HCT116 (cell line): Measurements from ENCODE around the gene MINAR1. TPM values are rescaled to one million over a fixed set of nuclear protein-coding genes. Genes with fewer than 3 reads are reported as not detected.

ENCODE experiments used
- ATAC-seq: fragments of 200-7000 bp; cut with Tn5 transposase; 2 replicates; pipeline ENCODE4 v1.9.1; 2020; ENCODE audit warnings: mild to moderate bottlenecking, moderate library complexity
- BruUV-seq: library from RNA; stranded (reverse); fragments of 400-500 nt; replicated peaks from 2 replicates; lab custom pipeline; 2021; lab: Mats Ljungman, UMichigan
- CTCF ChIA-PET: fragments of 300-600 bp; sonication (Branson Sonifier 250); formaldehyde crosslinking; loops from one replicate; lab custom pipeline; 2021; ENCODE audit warnings: antibody characterized with exemption; lab: Charles Lee
- POLR2A ChIA-PET: fragments of 300-600, 350-600 bp; sonication (Branson Sonifier 250); formaldehyde crosslinking; loops from one replicate; lab custom pipeline; 2021; ENCODE audit warnings: antibody characterized with exemption; lab: Charles Lee
- RAD21 ChIA-PET, 2 experiments: fragments of 300-600 bp; sonication (Branson Sonifier 250); formaldehyde crosslinking; loops; one replicate each; lab custom pipeline; 2023; ENCODE audit warnings: low total read pairs in 2 of 2; ENCODE audit not compliant: uncharacterized antibody in 2 of 2, unreplicated experiment in 2 of 2, low non-redundant PET in 1 of 2; lab: Charles Lee
- DNase-seq: peaks from one replicate; pipeline ENCODE4 v3.0.0-alpha.2; 2010; ENCODE audit warnings: low read depth, low spot score
- H2AFZ ChIP-seq: fragments of 200-600 bp; shearing (Covaris generic), sonication (generic); 2 replicates; pipeline ENCODE4 v1.6.1; 2017; ENCODE audit warnings: low read depth, mixed run types, mixed read lengths, antibody characterized with exemption, low read length; ENCODE audit not compliant: poor library complexity, severe bottlenecking
- H3K27ac ChIP-seq: 2 replicates; pipeline ENCODE4 v1.5.1; 2012; ENCODE audit warnings: low read depth, low read length
- H3K27me3 ChIP-seq: fragments of 200-600 bp; sonication (generic); 2 replicates; pipeline ENCODE4 v1.6.1; 2016; ENCODE audit warnings: mixed run types, low read length, mixed read lengths; ENCODE audit not compliant: insufficient read depth
- H3K36me3 ChIP-seq, 2 experiments: fragments of 200-500 bp in 1 of 2; fragments of 200-600 bp in 1 of 2; sonication (Bioruptor generic) in 1 of 2; sonication (generic) in 1 of 2; 2 replicates each; pipeline versions ENCODE4 v1.5.1 to v1.6.1; 2014 to 2016; ENCODE audit warnings: low read length in 2 of 2, inconsistent platforms in 1 of 2, mixed read lengths in 1 of 2, mixed run types in 1 of 2; ENCODE audit not compliant: insufficient read depth in 2 of 2, control insufficient read depth in 1 of 2
- H3K4me1 ChIP-seq, 2 experiments: fragments of 200-600 bp in 1 of 2; sonication (generic) in 1 of 2; 2 replicates each; pipeline versions ENCODE4 v1.5.1 to v1.6.1; 2012 to 2017; ENCODE audit warnings: low read length in 2 of 2, inconsistent platforms in 1 of 2, mild to moderate bottlenecking in 1 of 2, mixed read lengths in 1 of 2, mixed run types in 1 of 2, moderate library complexity in 1 of 2; ENCODE audit not compliant: insufficient read depth in 2 of 2, control insufficient read depth in 1 of 2
- H3K4me2 ChIP-seq: fragments of 200-600 bp; sonication (generic); 2 replicates; pipeline ENCODE4 v1.6.1; 2017; ENCODE audit warnings: mixed run types, low read length, mixed read lengths
- H3K4me3 ChIP-seq, 2 experiments: fragments of 200-600 bp in 1 of 2; sonication (generic) in 1 of 2; replicated peaks in 1 of 2; 2 replicates each; pipeline ENCODE4 v1.5.1; 2011 to 2016; ENCODE audit warnings: low read length in 2 of 2, control low read depth in 1 of 2, low read depth in 1 of 2, mild to moderate bottlenecking in 1 of 2, mixed read lengths in 1 of 2, mixed run types in 1 of 2
- H3K79me2 ChIP-seq: fragments of 200-600 bp; sonication (generic); 2 replicates; pipeline ENCODE4 v1.6.1; 2017; ENCODE audit warnings: mild to moderate bottlenecking, mixed run types, low read length, moderate library complexity, mixed read lengths; ENCODE audit not compliant: insufficient read depth
- H3K9ac ChIP-seq: fragments of 200-600 bp; sonication (generic); 2 replicates; pipeline ENCODE4 v1.6.1; 2016; ENCODE audit warnings: low read length, mixed read lengths
- H3K9me2 ChIP-seq: fragments of 200-600 bp; sonication (generic), shearing (Covaris generic); 2 replicates; pipeline ENCODE4 v1.6.1; 2017; ENCODE audit warnings: mixed run types, mild to moderate bottlenecking, moderate library complexity; ENCODE audit not compliant: insufficient read depth
- H3K9me3 ChIP-seq, 2 experiments: fragments of 200-500 bp in 1 of 2; fragments of 200-600 bp in 1 of 2; sonication (Bioruptor generic) in 1 of 2; sonication (generic) in 1 of 2; 2 replicates each; pipeline ENCODE4 v1.6.1; 2014 to 2017; ENCODE audit warnings: low read length in 2 of 2, mixed read lengths in 2 of 2, inconsistent platforms in 1 of 2, low read depth in 1 of 2, mild to moderate bottlenecking in 1 of 2, mixed run types in 1 of 2, moderate library complexity in 1 of 2; ENCODE audit not compliant: control insufficient read depth in 1 of 2, insufficient read depth in 1 of 2
- H4K20me1 ChIP-seq: fragments of 200-600 bp; sonication (generic), shearing (Covaris generic); 2 replicates; pipeline ENCODE4 v1.6.1; 2017; ENCODE audit warnings: mixed run types, mild to moderate bottlenecking, moderate library complexity; ENCODE audit not compliant: insufficient read depth
- EGR1 ChIP-seq: IDR thresholded peaks from 2 replicates; pipeline ENCODE4 v1.6.1; 2012; ENCODE audit warnings: low read depth
- EZH2 ChIP-seq: fragments of 200-600 bp; sonication (generic); IDR thresholded peaks from 2 replicates; pipeline ENCODE4 v1.6.1; 2017; ENCODE audit warnings: antibody characterized with exemption, mixed run types
- POLR2A ChIP-seq: IDR thresholded peaks from 2 replicates; pipeline ENCODE4 v1.7.0; 2011; ENCODE audit warnings: borderline replicate concordance; ENCODE audit not compliant: insufficient read depth, insufficient read length; ENCODE audit errors: extremely low read depth
- POLR2AphosphoS5 ChIP-seq: IDR thresholded peaks from 2 replicates; pipeline ENCODE4 v1.6.1; 2011; ENCODE audit warnings: mild to moderate bottlenecking, low read depth, low read length, moderate library complexity
- RAD21 ChIP-seq: IDR thresholded peaks from 2 replicates; pipeline ENCODE4 v1.6.1; 2012; ENCODE audit warnings: low read depth, mild to moderate bottlenecking
- TCF7L2 ChIP-seq: IDR thresholded peaks from 2 replicates; pipeline ENCODE4 v1.7.0; 2011; ENCODE audit warnings: borderline replicate concordance, inconsistent platforms; ENCODE audit not compliant: insufficient read depth, insufficient read length; ENCODE audit errors: extremely low read depth
- YY1 ChIP-seq: IDR thresholded peaks from 2 replicates; pipeline ENCODE4 v1.6.1; 2011; ENCODE audit warnings: low read length, low read depth, moderate library complexity, mild to moderate bottlenecking; ENCODE audit not compliant: insufficient replicate concordance; ENCODE audit errors: extremely low read depth
- intact Hi-C: fragments of 100-400 bp; cut with micrococcal nuclease; formaldehyde crosslinking; loops from 2 replicates; pipeline ENCODE4 v1.10.0; 2022
- total RNA-seq: library from RNA; stranded (reverse); gene quantifications from one replicate; pipeline ENCODE4 v1.2.1, GENCODE V29; 2021; ENCODE audit not compliant: unreplicated experiment
- TF ChIP-seq, protein P1 (sequence below): IDR thresholded peaks from 2 replicates; pipeline ENCODE4 v1.6.1; 2012
- TF ChIP-seq, protein P2 (sequence below): IDR thresholded peaks from 2 replicates; pipeline ENCODE4 v1.6.1; 2012

Gene MINAR1
- total RNA-seq, 1 experiment from 2014 or later, result 1.9 TPM

DNA sequence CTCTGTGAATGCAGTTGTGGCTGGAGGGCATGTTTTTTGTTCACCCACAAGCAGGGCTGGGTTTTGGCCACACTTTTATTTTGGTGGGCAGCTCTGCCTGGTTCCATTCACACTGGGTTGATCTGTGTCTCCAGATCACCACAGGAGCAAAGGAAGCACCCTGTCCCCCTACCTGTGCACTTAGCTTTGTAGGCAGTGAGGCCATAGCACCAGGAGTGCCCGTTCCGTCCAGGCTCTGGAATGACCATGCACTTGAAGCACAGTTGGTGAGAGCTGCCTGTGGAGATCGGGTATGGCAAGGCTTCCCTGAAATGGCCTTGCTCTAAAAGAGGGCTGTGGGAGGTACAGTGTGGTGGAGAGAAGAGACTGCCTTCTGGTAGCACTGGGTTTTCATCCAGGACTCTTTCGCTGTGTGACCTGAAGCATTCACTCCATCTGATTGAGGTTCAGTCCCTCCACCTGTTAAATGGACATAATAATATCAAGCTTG is 31.7 kb downstream of the MINAR1 start:
- CTCF ChIA-PET, result no interaction called here
- H3K9me3 ChIP-seq, result no peaks in the 10 kb centered on the region
- no peak overlapping the region for H3K27ac ChIP-seq
- no peaks in the 10 kb centered on the region for H3K79me2 ChIP-seq
- H4K20me1 ChIP-seq, result no peaks in the 10 kb centered on the region
- POLR2A ChIA-PET, result no interaction called here
- no peak for TF ChIP-seq EGR1
- H3K9me2 ChIP-seq, result no peaks in the 10 kb centered on the region
- intact Hi-C loops, result no loop called here
- no peak overlapping the region for H2AFZ ChIP-seq
- BruUV-seq, result no TSS peak
- H3K4me1 ChIP-seq, result no peaks in the 10 kb centered on the region
- RAD21 ChIA-PET, result no interaction called here
- ATAC-seq, result no peak
- H3K4me3 ChIP-seq, result no peak overlapping the region
- no peak for DNase-seq
- no peak overlapping the region for H3K4me2 ChIP-seq
- no peak overlapping the region for H3K9ac ChIP-seq
- no peaks in the 10 kb centered on the region for H3K27me3 ChIP-seq
- H3K36me3 ChIP-seq, result no peaks in the 10 kb centered on the region

DNA sequence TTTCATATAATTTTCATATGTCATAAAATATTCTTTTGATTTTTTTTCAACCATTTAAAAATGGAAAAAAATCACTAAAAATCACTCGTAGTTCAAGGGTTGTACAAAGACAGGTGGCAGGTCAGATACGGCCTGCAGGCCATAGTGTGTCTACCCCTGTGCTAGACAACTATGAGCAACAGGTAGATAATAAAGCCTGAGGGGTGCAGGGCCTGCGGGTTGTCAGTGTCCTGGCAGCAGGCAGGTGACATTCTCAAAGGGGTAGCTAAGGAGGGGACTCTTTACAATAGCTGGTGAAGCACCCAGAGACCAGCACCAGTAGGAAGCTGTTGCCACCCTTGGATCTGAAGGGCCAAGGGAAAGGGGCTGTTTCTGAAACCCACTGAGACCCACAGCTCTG is 34.4 kb downstream of the MINAR1 start:
- no peaks in the 10 kb centered on the region for H3K9me2 ChIP-seq
- H3K27me3 ChIP-seq, result no peaks in the 10 kb centered on the region
- H3K79me2 ChIP-seq, result no peaks in the 10 kb centered on the region
- POLR2A ChIA-PET, result no interaction called here
- no peak overlapping the region for H3K4me2 ChIP-seq
- H3K36me3 ChIP-seq, result no peaks in the 10 kb centered on the region
- TF ChIP-seq EGR1 (no peak), POLR2AphosphoS5 (no peak), YY1 (no peak), TCF7L2 (no peak), RAD21 (no peak), POLR2A (no peak), EZH2 (no peak)
- TF ChIP-seq, protein P1, sequence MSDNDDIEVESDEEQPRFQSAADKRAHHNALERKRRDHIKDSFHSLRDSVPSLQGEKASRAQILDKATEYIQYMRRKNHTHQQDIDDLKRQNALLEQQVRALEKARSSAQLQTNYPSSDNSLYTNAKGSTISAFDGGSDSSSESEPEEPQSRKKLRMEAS, result no peak
- TF ChIP-seq, protein P2, sequence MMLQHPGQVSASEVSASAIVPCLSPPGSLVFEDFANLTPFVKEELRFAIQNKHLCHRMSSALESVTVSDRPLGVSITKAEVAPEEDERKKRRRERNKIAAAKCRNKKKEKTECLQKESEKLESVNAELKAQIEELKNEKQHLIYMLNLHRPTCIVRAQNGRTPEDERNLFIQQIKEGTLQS, result no peak
- TF ChIP-seq, all 23 proteins: peak for 0
- Histone ChIP-seq H3K27ac (no peak overlapping the region), H4K20me1 (no peaks in the 10 kb centered on the region), H3K4me3 (no peak overlapping the region), H3K9me3 (no peaks in the 10 kb centered on the region), H3K9ac (no peak overlapping the region), H2AFZ (no peak overlapping the region), H3K4me1 (no peaks in the 10 kb centered on the region)
- ChIA-PET CTCF (interaction anchor here (0.7 kb wide), 1 partner anchor 86 kb away, joined by 3 read pairs; no protein-coding TSS in a partner anchor), RAD21 (no interaction called here)
- intact Hi-C loops, result no loop called here
- ATAC-seq (no peak), DNase-seq (no peak)
- no TSS peak for BruUV-seq
